HUDEP-2 (cell line): ENCODE data around the gene SLC6A6.

Source experiments
- DNase-seq, 76 experiments: peaks; one replicate each; lab custom pipeline; 2025; ENCODE audit not compliant: unreplicated experiment in 76 of 76; lab: John Stamatoyannopoulos, UW

The SLC6A6 gene

DNA sequence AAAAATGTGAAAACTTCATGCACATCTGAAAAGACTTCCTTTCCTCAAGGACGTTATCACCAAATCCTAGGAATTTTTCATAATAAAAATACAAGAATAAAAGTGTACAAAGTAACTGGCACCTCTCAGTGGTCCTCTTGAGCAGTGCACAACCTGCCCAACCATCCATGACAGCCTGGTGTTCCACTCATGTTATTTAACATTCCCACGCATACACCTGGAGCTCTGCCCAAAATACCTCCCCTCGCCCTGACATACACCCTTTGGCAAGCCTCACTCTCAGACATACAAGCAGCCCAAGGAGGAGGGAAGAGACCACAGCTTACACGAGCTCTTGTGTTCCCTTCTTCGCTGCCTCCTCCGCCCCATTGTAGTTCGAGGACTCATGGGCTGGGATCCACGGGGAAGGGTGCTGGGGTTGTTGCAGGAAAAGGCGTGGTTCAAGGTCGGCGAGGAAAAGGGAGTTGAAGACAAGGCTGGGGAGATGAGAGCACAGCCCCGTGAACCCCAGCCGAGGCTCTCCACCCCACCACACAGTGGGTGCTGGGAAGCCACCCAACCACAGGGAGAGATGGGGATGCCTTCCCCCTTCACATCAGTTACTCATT lies 114.4 kb downstream of the SLC6A6 start:
- no peak for DNase-seq

DNA sequence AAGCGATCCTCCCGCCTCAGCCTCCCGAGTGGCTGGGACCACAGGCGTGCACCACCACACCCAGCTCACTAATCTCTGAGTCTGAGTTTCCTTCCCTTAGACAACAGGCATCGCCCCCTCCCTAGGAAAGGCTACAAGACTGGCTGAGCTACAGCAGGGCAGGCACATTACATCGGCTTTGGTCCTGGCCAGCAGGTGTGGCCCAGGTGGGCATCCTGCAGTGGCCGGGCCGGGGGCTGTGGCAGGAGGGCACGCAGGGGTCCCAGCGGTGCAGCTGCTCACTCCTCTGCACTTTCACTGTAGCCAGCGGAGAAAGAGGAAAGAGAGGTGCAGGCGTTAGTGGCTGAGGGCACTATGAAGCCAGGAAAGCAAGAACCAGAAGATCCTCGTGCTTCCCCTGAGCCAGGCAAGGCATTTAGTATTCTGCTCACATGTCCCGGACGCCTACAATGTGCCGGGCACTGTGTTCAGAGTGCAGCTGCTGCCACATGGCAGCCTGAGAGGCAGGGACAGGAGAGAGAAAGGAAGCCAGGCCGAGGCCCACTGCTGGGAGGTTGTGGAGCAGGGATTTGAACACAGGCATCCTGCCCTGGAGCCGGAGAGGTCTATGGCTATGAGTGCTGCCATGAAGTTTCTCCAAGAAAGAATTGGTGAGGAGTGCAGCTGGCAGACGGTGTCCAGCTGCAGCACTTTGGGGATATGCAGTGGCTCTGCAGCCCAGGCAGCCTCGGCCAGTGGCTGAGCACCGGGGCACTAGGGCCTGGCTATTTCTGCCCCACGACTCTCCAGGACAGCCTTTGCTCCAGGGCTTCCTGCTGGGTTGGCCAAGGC lies 115.4 kb downstream of the SLC6A6 start:
- no peak for DNase-seq

DNA sequence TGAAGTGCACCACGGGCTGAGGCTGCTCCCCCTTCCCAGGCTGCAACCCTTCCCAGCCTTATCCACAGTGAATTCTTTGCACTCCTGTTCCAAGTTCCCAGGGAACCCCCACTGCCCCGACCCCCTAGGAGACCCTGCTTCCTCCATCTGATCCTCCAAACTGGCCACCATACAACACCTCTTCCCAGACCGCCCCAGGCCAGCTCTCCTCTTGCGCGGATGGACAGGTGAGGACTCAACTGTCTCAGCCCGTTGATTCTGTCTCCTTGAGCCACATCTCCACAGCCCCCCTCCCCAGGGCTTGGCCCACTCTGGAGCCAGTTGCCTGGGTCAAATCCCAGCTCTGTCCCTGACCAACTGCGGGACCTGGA lies 116.0 kb downstream of the SLC6A6 start:
- no peak for DNase-seq

DNA sequence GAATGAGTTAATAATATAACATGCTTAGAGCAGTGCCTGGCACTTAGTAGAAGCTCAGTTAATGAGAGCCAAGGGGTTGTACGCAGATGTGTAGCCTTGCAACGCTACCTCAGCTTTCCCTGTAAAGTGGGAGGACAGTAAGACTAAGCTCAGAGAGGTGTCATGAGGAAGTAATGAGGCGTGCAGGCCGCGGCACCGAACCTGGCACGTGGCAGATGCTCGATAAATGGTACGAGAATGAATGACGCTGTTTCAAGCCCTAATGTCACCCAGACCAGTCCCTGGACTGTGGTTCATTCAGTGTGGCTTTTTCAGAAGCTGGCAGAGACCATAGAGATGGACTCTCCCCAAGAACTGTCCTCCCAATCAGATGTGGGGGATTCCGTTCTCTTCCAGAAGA lies 116.5 kb downstream of the SLC6A6 start:
- no peak for DNase-seq

DNA sequence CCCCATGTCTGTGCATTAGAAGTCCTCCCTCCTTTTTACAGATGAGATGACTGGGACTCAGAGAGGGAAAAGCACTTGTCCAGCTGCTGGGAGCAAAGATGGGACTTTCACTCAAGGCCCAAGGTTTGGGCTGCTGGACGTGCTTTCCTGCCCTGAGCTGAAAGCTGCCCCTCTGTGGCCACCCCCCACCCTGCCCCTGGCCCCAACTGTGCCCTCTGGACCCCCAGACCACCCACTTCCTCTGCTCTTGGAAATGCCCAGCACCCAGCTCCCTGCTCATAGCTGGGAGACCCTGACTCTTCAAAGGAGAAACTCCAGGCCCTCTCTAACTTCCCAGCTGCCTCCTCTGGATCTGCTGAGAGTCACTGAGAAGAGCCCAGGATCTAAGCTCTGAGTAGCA lies 117.0 kb downstream of the SLC6A6 start:
- DNase-seq, result no peak

DNA sequence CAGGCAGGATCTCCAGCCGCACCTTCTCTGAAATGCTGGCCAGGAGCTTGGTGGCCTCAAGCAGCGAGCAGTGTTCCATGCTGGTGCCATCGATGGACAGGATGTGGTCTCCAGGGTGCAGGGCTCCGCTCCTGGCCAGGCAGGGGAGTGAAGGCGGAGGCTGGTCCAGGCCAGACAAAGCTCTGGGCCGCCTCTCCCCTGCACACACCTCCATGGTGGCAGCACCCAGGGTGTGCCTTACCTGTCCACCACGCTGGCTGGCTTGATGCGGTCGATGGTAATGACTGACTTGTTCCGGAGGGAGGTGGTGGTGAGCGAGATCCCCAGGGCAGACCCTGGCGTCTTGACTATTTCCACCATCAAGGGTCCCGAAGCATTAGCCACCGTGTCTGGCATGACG lies 117.7 kb downstream of the SLC6A6 start:
- no peak for DNase-seq

DNA sequence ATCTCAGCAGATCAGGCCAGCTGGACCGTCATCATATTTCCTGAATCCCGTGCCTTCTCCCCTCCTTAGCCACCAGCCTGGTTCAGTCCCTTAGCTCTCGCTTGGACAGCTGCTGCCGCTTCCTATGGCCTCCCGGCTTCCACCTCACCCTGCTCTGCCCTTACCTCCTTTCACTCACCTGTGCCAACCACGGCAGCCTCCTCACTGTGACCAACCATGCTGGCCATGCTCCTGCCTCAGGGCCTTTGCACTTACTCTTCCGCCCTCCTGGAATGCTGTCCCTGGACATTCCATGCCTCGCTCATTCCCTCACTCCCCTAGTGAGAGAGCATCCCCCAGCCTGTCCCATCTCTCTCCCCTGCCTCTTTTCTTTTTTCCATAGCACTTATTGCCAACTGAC lies 118.6 kb downstream of the SLC6A6 start:
- no peak for DNase-seq

DNA sequence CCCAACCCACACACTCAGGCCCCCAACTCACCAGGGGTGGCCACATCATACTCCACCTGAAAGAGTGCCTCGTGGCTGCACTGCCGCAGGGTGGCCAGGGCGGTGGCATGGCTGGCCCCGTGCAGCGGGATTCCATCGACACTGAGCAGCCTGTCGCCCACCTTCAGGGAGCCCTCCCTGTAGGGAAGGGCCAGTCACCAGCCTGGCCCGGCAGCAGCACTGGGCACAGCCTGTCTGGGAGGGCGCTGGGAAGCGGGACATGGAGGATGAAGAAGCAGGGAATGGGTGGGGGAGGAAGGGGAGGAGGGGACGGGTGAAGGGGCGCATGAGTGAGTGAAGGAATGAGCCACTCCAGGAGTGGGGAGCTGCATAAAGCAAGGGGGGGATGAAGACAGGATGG lies 119.2 kb downstream of the SLC6A6 start:
- no peak for DNase-seq

DNA sequence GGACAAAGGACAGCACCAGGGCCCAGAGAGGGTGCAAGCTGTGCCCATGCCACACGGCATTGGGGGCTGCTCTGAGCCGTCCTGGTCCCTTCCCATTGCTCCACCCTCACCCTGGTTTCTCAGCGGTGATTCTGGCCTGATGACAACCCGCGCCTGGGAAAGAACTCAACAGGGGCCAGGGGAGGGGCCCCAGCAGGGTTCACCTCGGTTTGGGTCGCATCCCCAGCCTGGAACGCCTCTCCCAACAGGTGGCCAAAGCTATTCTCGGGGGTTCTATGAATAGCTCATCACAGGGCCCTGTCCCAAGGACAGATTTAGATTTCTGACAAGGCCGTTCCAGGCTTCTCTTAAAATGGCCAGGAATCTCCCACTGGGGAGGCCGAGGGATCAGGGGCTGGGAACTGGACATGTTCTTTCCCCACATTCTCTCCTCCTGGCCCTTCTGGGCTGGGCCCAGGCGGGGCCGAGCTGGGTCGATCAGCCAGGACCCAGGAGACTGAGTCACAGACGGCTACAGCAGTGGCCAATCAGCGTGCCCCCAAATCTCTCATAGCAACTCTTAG lies 119.8 kb downstream of the SLC6A6 start:
- DNase-seq, result no peak

DNA sequence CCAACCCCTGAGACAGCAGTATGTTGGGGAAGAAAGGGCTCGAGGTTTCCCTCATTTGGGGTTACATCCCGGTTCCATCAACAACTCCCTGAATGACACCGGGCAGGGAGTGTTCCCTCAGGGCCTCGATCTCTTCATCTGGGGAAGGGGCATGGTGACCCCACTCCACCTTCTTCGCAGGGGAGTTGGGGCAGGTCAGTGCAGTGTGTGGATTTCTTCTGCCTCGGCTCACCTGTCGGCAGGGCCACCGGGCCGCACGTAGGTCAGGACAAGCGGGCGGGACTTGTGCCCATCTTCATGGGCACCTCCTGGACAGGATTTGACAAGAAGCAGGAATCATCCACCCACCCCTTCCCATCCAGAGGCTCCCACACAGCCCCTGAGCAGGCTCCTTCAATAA lies 120.4 kb downstream of the SLC6A6 start:
- no peak for DNase-seq

DNA sequence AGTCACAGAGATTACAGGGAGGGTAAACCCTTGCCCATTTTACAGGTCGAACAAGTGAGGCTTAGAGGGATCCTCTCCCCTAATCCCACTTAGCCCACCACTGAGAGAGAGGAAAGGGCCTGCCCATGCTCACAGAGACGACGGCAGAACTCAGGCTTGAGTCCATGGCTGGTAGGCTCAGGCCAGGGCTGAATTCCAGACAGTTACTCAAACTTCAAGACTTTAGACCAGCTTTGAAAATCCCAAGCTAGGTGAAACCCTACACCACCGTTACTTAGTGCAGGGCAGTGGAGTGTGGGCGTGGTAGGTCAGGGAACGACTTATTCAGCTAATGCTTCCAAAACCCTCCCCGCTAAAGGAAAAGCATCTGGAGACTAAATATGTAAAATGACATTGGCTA lies 121.4 kb downstream of the SLC6A6 start:
- no peak for DNase-seq

DNA sequence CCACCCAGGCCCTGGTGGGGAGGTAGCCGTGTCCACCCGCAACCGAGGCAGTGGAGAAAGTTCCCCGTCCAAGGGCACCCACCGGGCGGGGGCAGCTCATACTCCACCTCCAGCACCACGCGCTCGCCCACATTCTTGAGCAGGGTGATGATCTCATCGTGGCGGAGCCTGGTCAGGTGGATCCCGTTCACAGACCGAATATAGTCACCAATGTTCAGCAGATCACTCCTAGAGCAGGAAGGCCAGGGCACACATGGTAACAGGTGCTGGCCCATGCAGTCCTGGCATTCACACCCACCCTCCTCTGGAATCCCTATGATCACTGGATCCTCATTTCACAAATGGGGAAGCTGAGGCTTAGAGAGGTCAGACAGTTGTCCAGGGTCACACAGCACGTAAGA lies 121.9 kb downstream of the SLC6A6 start:
- no peak for DNase-seq

DNA sequence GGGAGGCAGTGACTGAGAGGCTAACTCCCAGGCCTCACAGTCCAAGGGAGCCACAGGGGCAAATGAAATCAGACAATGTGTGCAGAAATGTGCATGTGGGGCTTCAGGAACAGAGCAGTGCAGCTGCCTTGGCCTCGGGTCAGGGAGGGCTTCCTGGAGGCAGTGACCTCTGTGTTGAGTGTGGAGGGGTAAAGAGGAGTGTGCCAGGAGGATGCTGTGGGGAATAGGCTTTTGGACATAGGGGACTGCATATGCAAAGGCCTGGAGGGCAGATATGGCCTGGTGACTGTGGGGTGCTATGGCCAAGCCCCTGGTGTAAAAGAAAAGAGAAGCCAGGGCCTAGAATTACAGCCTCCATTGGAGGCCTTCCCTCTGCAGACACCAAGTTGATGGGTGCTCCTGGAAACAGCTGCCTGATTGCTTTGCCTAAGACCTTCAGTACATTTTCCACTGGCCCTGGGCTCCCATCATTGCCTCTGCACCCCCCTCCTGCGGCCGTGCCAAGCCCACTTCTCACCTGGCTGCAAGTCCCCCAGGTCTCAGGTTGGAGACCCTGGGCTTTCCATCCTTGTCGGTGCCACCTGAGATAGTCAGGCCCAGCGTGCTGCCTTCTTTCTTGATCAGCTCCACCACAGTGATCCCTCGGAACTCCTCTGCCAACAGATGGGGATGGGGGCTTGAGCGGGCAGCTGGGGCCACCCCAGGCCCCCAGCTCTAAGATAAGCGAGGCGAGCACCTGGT lies 122.7 kb downstream of the SLC6A6 start:
- DNase-seq, result no peak

DNA sequence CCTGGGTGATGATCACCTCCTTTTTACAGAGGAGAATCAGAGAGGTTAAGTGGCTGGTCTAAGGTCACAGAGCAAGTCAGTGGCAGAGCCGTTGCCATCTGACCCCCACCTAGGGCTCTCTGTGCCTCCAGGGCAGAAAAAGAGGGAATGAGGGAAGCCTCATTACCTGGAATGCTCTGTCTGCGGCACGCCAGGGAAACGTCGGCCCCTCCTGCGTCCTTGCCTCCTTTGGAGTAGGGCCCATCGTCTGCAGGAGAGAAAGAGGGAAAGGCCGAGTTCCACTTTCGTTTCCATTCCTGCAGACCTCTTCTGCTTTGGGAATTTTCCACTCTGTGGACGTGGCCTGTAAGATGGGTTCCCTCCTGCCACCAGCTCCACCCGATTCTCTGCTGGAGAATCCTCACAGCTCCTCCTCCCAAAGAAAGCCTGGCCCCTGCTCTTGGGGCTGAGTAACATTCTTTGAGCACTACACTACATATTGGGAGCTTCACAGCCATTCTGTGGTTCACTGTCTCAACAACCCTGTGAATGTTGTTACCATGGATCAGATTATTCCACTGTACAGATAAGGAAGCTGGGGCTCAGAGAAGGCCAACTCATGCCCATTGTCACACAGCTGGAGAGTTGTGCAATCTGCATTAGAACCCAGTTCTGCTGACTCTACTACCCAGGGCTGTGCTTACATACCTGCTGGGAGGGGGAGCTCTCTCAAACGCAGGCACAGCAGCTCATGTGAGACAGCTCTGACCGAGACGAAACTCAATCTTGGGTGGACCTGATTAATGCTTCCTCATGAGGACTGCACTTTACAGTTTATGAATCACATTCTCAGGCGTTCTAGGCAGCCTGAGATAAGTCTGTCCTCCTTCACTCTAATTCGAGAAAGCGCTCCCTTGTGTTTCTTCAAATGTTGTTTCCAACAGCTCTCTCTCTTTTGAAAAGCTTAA lies 123.6 kb downstream of the SLC6A6 start:
- DNase-seq, result peak in 1 of 76 experiments; percentile 6

DNA sequence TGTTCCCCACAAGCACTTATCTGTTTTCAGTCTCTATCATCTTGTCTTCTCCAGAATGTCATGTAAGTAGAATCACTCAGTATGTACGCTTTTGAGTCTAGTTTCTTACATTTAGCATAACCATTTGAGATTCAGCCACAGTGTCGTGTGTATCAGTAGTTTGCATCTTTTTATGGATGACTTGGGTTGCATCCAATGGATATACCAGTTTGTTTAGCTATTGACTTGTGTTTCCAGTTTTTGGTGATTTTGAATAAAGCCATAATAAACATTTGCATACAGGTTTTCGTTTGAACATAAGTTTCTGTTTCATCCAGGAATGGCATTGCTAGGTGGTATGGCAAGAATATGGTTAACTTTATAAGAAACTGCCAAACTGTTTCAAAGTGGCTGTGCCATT lies 125.7 kb downstream of the SLC6A6 start:
- DNase-seq, result no peak

DNA sequence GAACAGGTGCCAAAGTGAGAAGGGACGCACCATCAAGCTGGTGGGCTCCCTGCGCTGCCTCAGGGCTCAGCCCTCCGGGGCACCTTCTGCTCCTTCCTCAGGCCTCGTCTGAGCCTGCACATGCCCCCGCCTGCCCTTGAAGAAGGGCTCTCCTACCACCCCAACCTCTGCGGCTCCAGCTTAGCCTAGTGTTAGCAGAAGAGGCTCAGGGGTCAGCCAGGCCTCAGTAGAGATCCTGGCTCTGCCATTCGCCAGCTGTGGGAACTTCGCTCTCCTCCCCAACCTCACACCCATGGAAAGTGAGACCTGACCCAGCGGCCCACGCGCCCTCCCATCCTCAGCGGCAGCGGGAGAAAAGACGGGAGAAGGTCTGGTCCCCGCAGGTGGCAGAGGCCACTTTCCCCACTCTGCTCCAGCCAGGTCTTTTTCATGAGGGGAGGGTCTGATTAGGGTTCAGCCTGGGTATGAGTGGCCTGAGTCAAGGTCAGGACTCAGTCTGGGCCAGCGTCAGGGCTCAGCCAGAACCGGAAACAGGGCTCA lies 129.5 kb downstream of the SLC6A6 start:
- DNase-seq, result no peak

DNA sequence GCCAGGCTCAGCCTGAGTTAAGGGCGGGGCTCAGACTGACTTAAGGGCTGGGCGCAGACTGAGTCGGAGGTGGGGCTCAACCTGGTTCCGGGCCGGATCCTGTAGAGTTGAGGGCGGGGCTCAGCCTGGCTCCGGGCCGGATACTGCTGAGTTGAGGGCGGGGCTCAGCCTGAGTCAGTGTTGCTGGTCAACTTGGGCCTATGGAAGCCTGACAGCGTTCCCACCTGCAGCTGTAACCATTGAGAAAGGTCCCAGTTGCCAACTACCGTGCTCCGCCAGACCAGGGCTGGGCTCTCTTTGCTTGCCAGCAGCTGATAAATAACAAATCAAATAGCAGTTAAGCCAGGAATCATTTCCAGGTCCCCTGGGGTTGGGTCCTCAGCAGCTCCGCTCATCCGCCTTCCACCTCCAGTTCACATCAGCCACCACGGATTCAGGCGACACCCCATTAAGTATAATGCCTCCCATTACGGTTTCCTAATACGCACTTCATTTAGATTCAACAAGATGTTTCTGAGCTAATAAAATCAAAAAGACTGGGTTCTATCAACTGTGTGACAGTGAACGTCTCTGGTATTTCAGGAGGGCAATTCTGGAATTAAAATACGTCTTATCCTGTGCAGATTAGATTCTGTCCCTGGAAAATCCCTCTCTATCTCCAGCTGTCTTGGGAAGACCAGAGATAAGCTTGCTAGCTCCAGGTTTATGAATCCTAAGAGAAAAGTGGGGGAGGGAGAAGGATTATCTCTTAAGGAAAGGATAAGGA lies 130.5 kb downstream of the SLC6A6 start:
- DNase-seq, result peak in 30 of 76 experiments; percentile 1 to 77 (median 20)

DNA sequence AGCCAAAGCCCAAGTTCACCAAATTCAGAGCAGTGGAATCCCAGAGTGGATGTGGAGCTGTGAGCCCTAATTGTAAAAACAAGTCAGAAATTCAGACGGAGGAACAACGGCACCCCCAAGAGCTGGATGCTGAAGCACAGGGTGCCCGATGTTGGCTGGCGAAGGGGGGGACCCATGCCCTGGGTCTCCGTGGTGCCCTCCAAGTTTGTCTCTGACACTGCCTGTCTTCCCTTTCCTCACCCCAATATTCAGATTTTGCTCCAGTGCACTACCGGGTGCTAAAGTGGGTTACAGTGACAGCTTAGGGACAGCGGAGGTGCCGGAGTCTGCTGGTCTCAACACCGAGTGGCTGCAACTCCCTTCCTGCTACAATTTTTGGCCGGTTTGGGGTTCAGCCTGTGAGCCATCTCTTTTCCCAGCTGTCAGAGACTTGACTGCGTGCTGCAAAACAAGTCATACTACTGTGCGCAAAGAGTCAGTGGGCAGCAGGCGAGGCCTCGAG lies 131.1 kb downstream of the SLC6A6 start:
- no peak for DNase-seq

DNA sequence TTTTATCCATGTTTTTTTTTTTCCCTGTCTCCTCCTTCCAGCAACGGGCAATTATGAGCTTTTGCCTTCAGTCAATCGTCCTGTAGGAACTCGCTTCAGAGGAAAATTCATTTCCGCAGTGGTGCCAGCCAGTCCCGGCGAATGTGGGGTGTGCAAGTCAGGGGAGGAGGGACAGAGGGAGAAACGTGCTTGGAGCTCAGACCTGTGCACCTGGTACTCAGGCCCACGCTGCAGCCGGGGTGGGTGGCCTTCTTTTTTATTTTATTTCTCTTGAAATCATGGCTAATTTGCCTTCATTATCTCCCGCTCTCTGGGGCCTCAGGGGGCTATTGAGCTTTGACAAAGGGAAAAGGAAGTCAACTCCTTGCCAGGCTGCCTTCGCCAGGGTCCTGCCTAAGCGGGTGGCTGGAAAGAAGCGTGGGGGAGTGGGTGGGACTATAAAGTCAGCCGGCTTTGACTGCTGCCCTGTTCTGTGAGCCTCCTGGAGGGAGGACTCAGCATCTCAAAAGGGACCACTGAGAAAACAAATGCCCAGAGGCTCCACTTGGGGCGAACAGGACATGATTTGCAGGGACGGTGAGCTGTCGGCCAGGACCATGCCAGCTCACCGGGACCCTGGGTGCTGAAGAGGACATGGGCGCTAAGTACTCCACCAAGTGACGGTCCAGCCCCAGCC lies 132.2 kb downstream of the SLC6A6 start:
- DNase-seq, result no peak
